Stimulated activated CD4-positive, alpha-beta T cell treated with anti-CD3 and anti-CD28 coated beads, Interleukin-2, amount 100 ng/mL, for 24 hours (primary cell): ENCODE data around the gene ADAMTS17.
"Not testable (repeated sequence)": the region's sequence is repeated elsewhere in the genome, so short reads cannot be mapped to it uniquely, and the experiment has no call there.

ENCODE experiments used
- DNase-seq, 2 donors: peaks; one replicate each; pipeline ENCODE4 v3.0.0-alpha.2; 2020

ADAMTS17 gene

DNA sequence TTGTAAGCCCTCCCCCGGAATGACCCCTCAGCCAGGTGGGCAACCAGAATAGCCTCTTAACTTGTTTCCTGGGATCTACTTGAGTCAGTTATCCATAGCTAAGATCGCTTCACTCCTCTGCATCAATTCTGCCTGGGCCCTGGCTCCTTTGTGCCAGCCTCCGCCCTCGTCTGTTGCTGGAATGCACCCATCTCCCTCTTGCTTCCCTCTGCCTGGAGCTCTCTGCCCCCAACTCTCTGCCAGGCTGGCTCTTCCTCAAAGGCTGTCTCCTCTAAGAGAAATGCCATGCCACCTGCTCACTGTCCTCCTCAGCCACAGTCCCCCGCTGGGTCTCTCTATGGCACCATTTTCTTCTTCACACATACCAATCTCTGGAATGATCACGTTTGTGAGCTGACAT lies 240.8 kb downstream of the ADAMTS17 start:
- no peak for DNase-seq

DNA sequence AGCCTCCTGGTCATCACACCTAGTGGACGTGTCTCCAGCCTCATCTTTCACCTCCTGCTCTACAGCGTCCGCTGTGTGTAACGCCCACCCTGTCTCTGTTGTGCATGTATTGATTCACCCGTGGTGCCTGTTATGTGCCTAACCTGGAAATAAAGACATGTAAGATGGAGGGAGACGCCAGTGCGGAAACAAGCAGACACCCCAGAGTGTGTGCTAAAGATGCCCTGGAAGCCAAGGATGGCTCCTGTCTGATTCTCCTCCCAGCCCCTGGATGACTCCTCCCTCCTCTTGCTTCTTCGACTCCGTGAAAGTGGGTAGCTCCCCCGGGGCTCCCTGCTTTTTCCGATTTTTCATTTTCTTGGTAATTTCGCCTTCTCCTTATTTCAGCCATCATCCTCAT lies 241.8 kb downstream of the ADAMTS17 start:
- no peak for DNase-seq

GRCh38 chr15:100098705-100099104 lies 243.1 kb downstream of the ADAMTS17 start:
- no peak for DNase-seq

DNA sequence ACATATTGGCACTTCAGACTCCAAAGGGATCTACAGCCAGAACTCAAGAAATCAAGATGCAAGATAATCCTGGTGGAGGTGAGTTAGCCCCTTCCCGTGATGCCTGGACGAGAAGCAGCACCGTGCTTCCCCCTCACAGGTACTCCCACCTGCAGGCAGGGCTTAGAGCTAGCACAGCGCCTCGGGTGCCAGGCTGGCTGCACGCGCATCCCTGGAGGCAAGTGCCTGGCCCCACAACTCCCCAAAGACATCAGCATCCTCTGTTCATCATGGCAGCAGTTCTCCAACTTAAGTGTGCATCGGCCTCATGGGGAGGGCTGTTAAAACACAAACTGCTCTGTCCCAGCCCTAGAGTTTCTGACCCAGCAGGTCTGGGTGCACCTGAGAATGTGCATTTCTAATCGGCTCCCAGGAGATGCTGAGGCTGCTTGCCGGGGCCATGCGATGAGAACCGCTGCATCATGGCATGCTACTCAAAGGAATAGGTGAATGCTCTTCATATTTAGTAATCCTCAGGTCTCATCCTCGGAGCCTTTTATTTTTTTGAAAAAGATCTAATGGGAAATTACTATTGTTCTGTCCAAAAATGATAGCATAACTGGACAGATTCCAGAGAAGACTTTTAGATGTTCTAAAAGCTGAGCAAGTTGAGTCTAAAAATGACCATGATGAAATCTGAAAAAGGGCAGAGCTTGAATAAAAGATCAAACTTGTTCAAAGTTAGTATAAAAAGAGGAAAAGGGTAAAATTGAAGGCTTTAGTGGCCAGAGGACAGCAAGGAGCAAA lies 244.2 kb downstream of the ADAMTS17 start:
- DNase-seq: no peak

GRCh38 chr15:100096700-100097099 lies 245.1 kb downstream of the ADAMTS17 start:
- no peak for DNase-seq

- DNase-seq: no peak
These were observed 245.6 kb downstream of the ADAMTS17 start for GRCh38 chr15:100096248-100096600.

DNA sequence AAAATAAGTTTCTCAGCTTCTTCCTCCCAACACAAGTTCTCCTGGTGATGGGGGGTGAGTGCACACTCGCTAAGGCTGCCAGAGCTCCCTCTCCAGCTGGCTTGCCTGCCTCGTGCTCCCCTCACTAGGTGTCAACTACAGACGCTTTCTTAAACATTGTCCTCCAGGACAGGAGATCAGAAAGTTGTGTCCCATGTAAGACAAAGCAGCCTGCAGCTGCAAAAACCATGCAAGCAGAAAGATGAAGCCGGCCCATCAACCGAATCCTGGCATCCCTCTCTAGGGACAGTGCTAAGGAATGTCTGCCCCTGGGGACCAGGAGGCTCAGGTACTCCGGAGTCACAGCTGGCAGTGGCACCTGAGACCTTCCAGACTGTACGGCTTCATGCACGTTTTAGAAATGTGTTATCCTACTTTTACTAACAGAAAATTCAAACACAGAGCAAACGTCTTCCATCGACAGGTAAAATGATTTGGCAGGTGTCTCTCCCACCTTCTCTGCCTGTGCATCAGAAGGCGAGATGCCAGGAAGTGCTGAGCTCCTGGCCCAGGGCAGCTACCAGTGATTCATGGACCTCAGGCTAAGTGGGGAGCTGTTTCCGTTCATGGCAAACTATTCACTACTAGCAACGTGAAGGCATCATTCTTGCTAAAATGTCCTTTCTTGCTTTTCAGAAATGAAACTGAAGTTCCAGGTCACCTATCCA lies 246.1 kb downstream of the ADAMTS17 start:
- DNase-seq: no peak

DNA sequence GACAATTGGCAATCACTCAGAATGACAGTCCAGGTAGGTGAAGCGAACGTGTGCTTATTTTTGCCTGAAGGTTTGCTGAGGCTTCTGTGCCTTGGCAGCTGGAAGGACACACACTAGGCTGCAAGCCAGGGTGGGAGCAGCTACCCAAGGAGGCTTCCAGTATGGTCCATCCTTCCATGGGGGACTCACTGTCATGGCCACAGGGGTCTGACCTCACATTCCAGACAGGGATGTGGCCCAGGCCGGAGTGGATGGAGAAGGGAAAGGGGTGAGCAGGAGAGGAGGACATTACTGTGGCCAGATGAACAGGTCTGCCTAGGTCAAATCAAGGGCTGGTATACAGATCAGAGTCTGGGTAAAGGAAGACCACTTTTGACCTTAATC lies 247.7 kb downstream of the ADAMTS17 start:
- no peak for DNase-seq

- no peak for DNase-seq
These were observed 248.3 kb downstream of the ADAMTS17 start for GRCh38 chr15:100093211-100094126.

GRCh38 chr15:100092034-100092433 lies 249.7 kb downstream of the ADAMTS17 start:
- no peak for DNase-seq

GRCh38 chr15:100090411-100090810 lies 251.4 kb downstream of the ADAMTS17 start:
- no peak for DNase-seq

- DNase-seq: not testable (repeated sequence)
These were observed 257.5 kb downstream of the ADAMTS17 start for GRCh38 chr15:100084042-100084821.

DNA sequence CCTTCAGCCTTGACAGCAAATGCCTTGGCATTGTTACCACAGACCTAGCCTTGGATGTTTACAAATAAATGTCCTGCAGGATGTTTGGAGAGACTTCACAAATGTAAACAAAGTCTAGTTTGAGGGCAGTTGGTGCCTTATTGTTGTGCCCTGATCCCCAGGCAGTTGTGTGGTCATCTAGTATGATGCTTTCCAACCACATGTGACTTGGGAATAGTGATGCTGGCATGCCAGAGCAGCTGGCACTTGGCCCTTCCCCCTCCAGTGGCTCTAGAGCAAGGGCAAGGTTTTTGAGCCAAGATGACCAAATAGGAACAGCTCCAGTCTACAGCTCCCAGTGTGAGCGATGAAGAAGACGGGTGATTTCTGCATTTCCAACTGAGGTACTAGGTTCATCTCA lies 258.2 kb downstream of the ADAMTS17 start:
- no peak for DNase-seq

GRCh38 chr15:100082761-100083402 lies 258.9 kb downstream of the ADAMTS17 start:
- no peak for DNase-seq

DNA sequence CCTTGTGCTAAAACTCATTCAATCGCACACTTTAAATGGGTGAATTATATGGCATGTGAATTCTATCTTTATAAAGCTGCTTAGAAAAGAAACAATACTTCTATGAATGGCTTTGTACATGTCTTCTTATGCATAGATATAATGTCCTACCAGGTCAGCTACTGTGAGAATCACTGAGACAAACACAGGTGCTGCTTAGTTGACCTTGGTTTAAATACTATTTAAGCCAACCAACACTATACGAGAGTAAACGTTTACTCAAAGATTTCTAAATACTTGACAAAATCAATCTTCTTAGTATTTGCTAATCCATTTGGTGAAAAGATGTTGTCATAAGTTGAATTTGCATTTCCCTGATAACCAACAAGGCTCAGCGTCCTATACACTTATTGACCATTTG lies 260.3 kb downstream of the ADAMTS17 start:
- no peak for DNase-seq

- no peak for DNase-seq
These were observed 263.1 kb downstream of the ADAMTS17 start for GRCh38 chr15:100078511-100079220.

GRCh38 chr15:100075229-100075628 lies 266.5 kb downstream of the ADAMTS17 start:
- DNase-seq: no peak

DNA sequence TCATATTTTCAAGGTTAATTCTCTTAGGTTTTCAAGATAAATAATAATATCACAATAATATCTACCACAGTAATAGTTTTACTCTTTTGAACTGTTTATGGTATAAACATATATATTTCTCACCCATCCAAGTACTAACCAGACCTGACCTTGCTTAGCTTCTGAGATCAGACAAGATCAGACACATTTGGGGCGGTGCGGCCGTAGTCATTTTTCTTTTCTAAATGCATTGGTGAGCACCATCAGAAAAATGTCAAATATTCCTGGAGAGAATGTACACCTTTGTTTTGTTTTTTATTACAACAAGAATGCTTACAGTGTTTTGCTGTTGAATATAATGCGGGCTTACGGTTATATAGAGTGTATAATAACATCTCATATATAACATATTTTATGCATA lies 267.8 kb downstream of the ADAMTS17 start:
- no peak for DNase-seq

- DNase-seq: not testable (repeated sequence)
These were observed 275.1 kb downstream of the ADAMTS17 start for GRCh38 chr15:100066521-100067280.

GRCh38 chr15:100061944-100062343 lies 279.8 kb downstream of the ADAMTS17 start:
- DNase-seq: no peak
